Measurements from ENCODE around the gene COQ10A.

DNA sequence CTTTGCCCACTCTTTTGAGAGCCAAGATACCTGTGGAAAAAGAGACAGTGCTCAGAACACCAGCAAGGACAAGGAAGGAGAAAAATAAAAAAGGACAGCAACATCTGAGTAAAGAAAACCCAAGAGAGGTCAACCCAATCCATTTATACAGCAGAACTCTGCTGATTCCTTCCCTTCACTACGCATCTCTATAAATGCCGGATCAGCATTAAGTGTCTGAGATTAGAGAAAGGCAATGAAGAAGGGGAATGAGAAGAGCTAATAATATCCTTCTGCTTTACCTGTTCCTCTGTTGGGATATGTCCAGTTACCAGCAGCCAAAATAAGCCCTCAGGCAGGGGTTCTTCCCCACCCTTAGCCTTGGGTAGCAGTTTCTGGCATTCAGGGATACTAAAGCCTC lies 15.8 kb downstream of the COQ10A start:
- TF ChIP-seq EZH2phosphoT487 (IDR thresholded peaks at IDR 0.05; ENCODE audit: insufficient read depth, low read depth) (no peak), EZH2 (IDR thresholded peaks at IDR 0.05; ENCODE audit: insufficient read depth, poor library complexity, severe bottlenecking) (no peak)
